CD14-positive monocyte (primary cell): Measurements from ENCODE around the gene CCL26. TPM values are rescaled to one million over a fixed set of nuclear protein-coding genes. Genes with fewer than 3 reads are reported as not detected.
"Not testable (repeated sequence)": the region's sequence is repeated elsewhere in the genome, so short reads cannot be mapped to it uniquely, and the experiment has no call there.

Experiments
- DNase-seq, 3 donors: peaks; one replicate each; pipeline ENCODE4 v3.0.0-alpha.2; 2011 to 2022
- H2AFZ ChIP-seq: 2 replicates; pipeline ENCODE4 v1.6.0; 2012; ENCODE audit warnings: mild to moderate bottlenecking, low read depth, low read length, inconsistent platforms; ENCODE audit not compliant: insufficient read depth, poor library complexity, severe bottlenecking
- H3K27ac ChIP-seq, 2 donors: 1 replicate in 1 of 2; 2 replicates in 1 of 2; pipeline ENCODE4 v1.5.1; 2012 to 2013; ENCODE audit warnings: low read length in 2 of 2, control low read depth in 1 of 2, inconsistent platforms in 1 of 2, low read depth in 1 of 2, mild to moderate bottlenecking in 1 of 2
- H3K27me3 ChIP-seq, 2 donors: one replicate each; pipeline versions ENCODE4 v1.6.0 to v1.6.1; 2011 to 2013; ENCODE audit warnings: low read length in 2 of 2; ENCODE audit not compliant: control insufficient read depth in 2 of 2, insufficient read depth in 2 of 2
- H3K36me3 ChIP-seq, 2 donors: replicated peaks in 1 of 2; 1 replicate in 1 of 2; 2 replicates in 1 of 2; pipeline versions ENCODE4 v1.5.1 to v1.6.1; 2012 to 2013; ENCODE audit warnings: low read length in 2 of 2, control low read depth in 1 of 2, inconsistent platforms in 1 of 2, mild to moderate bottlenecking in 1 of 2; ENCODE audit not compliant: insufficient read depth in 2 of 2, control insufficient read depth in 1 of 2
- H3K4me1 ChIP-seq, 2 donors: 1 replicate in 1 of 2; 2 replicates in 1 of 2; pipeline versions ENCODE4 v1.5.1 to v1.6.1; 2012 to 2013; ENCODE audit warnings: low read length in 2 of 2, control low read depth in 1 of 2, inconsistent platforms in 1 of 2, mild to moderate bottlenecking in 1 of 2, moderate library complexity in 1 of 2; ENCODE audit not compliant: insufficient read depth in 2 of 2, control insufficient read depth in 1 of 2
- H3K4me2 ChIP-seq: replicated peaks from 2 replicates; pipeline ENCODE3; 2012; ENCODE audit warnings: low read length, moderate library complexity, mild to moderate bottlenecking; ENCODE audit not compliant: poor library complexity, severe bottlenecking; ENCODE audit errors: extremely low read depth
- H3K4me3 ChIP-seq, 3 experiments: fragments of 200-600 bp in 1 of 3; sonication (generic) in 1 of 3; replicated peaks in 1 of 3; 1 replicate in 2 of 3; 2 replicates in 1 of 3; pipeline ENCODE4 v1.5.1; 2011 to 2013; ENCODE audit warnings: low read length in 3 of 3, mild to moderate bottlenecking in 3 of 3, control low read depth in 2 of 3, low read depth in 2 of 3, inconsistent platforms in 1 of 3, moderate library complexity in 1 of 3
- H3K79me2 ChIP-seq: 2 replicates; pipeline ENCODE4 v1.6.0; 2012; ENCODE audit warnings: mild to moderate bottlenecking, control low read depth, inconsistent platforms, low read length, moderate library complexity; ENCODE audit not compliant: insufficient read depth
- H3K9ac ChIP-seq: 2 replicates; pipeline ENCODE4 v1.6.0; 2017; ENCODE audit warnings: low read length, mild to moderate bottlenecking; ENCODE audit not compliant: insufficient read depth, poor library complexity, severe bottlenecking
- H3K9me3 ChIP-seq, 2 donors: replicated peaks in 1 of 2; 1 replicate in 1 of 2; 2 replicates in 1 of 2; pipeline versions ENCODE4 v1.5.1 to v1.6.1; 2012 to 2013; ENCODE audit warnings: low read length in 2 of 2, control low read depth in 1 of 2; ENCODE audit not compliant: control insufficient read depth in 1 of 2, insufficient read depth in 1 of 2
- H4K20me1 ChIP-seq: 2 replicates; pipeline ENCODE4 v1.6.0; 2012; ENCODE audit warnings: mild to moderate bottlenecking, low read length, control low read depth, moderate library complexity; ENCODE audit not compliant: insufficient read depth
- H3K27ac Mint-ChIP-seq, 7 donors: one replicate each; pipeline ENCODE4 v1.8.0; 2020; ENCODE audit warnings: mild to moderate bottlenecking in 7 of 7, mixed read lengths in 7 of 7, moderate library complexity in 6 of 7, inconsistent platforms in 2 of 7
- H3K27me3 Mint-ChIP-seq, 3 donors: one replicate each; pipeline ENCODE4 v1.8.0; 2021 to 2022; ENCODE audit warnings: low read depth in 3 of 3, mild to moderate bottlenecking in 3 of 3, mixed read lengths in 3 of 3, moderate library complexity in 3 of 3, inconsistent platforms in 1 of 3
- H3K36me3 Mint-ChIP-seq, 2 donors: one replicate each; pipeline ENCODE4 v1.8.0; 2020; ENCODE audit warnings: mixed read lengths in 2 of 2, inconsistent platforms in 1 of 2, mild to moderate bottlenecking in 1 of 2
- H3K4me1 Mint-ChIP-seq: one replicate; pipeline ENCODE4 v1.8.0; 2020; ENCODE audit warnings: mild to moderate bottlenecking, mixed read lengths
- H3K4me3 Mint-ChIP-seq, 2 donors: one replicate each; pipeline ENCODE4 v1.8.0; 2020; ENCODE audit warnings: mild to moderate bottlenecking in 2 of 2, mixed read lengths in 2 of 2, moderate library complexity in 1 of 2
- H3K9me3 Mint-ChIP-seq, 7 donors: one replicate each; pipeline ENCODE4 v1.8.0; 2020 to 2022; ENCODE audit warnings: mixed read lengths in 7 of 7, mild to moderate bottlenecking in 6 of 7, moderate library complexity in 6 of 7, inconsistent platforms in 2 of 7
- WGBS: methylation state at CpG from one replicate; pipeline ENCODE4 v1.1.5; 2013; ENCODE audit warnings: missing lambda C conversion rate; ENCODE audit not compliant: insufficient coverage; 5-methylcytosine and 5-hydroxymethylcytosine counted together
- intact Hi-C, 2 donors: fragments of 100-400 bp; cut with micrococcal nuclease; formaldehyde crosslinking; loops; one replicate each; pipeline versions ENCODE4 v1.15.0 to v1.15.1; 2023
- polyA plus RNA-seq, 3 donors: library from polyadenylated mRNA; depleted of rRNA in 1 of 3; unstranded in 2 of 3; stranded (reverse) in 1 of 3; fragments of 300-500 nt in 2 of 3; fragments of >200 nt in 1 of 3; fragmentation: Illumina TruSeq in 2 of 3; gene quantifications; 1 replicate in 2 of 3; 2 replicates in 1 of 3; pipeline ENCODE4 v1.2.3, GENCODE V29; 2012 to 2021

CCL26 gene
- polyA plus RNA-seq, 3 donors, result not detected

GRCh38 chr7:75780647-75781273, 8.7 kb upstream of the CCL26 start:
- H3K9ac ChIP-seq, H4K20me1 ChIP-seq, H3K4me2 ChIP-seq, H3K36me3 Mint-ChIP-seq, H3K4me1 ChIP-seq, H3K4me3 ChIP-seq, H3K36me3 ChIP-seq, DNase-seq, H2AFZ ChIP-seq, H3K27ac ChIP-seq, intact Hi-C loops, H3K79me2 ChIP-seq, H3K27me3 ChIP-seq, H3K4me1 Mint-ChIP-seq, H3K9me3 Mint-ChIP-seq, H3K9me3 ChIP-seq, H3K27ac Mint-ChIP-seq: not testable (repeated sequence)
- 80% methylated on average over 9 of the region's 14 CpGs for WGBS
- H3K4me3 Mint-ChIP-seq, result peak overlapping the region in 1 of 2 donors; percentile 47
- peaks cover 10 to 16% (median 15%) of the 10 kb centered on the region in 3 donors for H3K27me3 Mint-ChIP-seq

GRCh38 chr7:75779516-75779915, 7.5 kb upstream of the CCL26 start:
- not testable (repeated sequence) for H3K79me2 ChIP-seq, H3K36me3 ChIP-seq, H3K4me1 Mint-ChIP-seq, H3K27me3 ChIP-seq, H3K36me3 Mint-ChIP-seq, H3K4me3 ChIP-seq, H3K4me3 Mint-ChIP-seq, H4K20me1 ChIP-seq, H3K4me2 ChIP-seq, DNase-seq, H3K9ac ChIP-seq, H3K9me3 Mint-ChIP-seq, H2AFZ ChIP-seq, H3K4me1 ChIP-seq, H3K9me3 ChIP-seq, H3K27ac ChIP-seq
- peak overlapping the region in 1 of 7 donors; percentile 37 for H3K27ac Mint-ChIP-seq
- 89% methylated on average over 10 of the region's 11 CpGs for WGBS
- peaks cover 11 to 17% (median 16%) of the 10 kb centered on the region in 3 donors for H3K27me3 Mint-ChIP-seq
- intact Hi-C loops, result loop anchor here (10.0 kb wide), 1 partner anchor 245 kb away; no protein-coding TSS in a partner anchor

- not testable (repeated sequence) for H3K27ac Mint-ChIP-seq, H3K4me1 ChIP-seq
Observed at GRCh38 chr7:75779035-75779434, 7.0 kb upstream of the CCL26 start.

More at GRCh38 chr7:75779035-75779434, 7.0 kb upstream of the CCL26 start:
- H3K36me3 Mint-ChIP-seq, H3K9me3 ChIP-seq, H3K4me1 Mint-ChIP-seq, H3K36me3 ChIP-seq, H3K4me2 ChIP-seq, H3K4me3 Mint-ChIP-seq, H3K9me3 Mint-ChIP-seq, H2AFZ ChIP-seq, H3K9ac ChIP-seq, H3K79me2 ChIP-seq, H3K27me3 ChIP-seq, DNase-seq, H3K4me3 ChIP-seq, H4K20me1 ChIP-seq, H3K27ac ChIP-seq: not testable (repeated sequence)
- 83% methylated on average over 10 of the region's 11 CpGs for WGBS
- H3K27me3 Mint-ChIP-seq, result peaks cover 11 to 17% (median 16%) of the 10 kb centered on the region in 3 donors
- intact Hi-C loops, result loop anchor here (10.0 kb wide), 1 partner anchor 246 kb away; no protein-coding TSS in a partner anchor
